Activated CD8-positive, alpha-beta T cell treated with anti-CD3 and anti-CD28 coated beads for 36 hours (primary cell): ENCODE measurements around the gene PFN3. TPM values are rescaled to one million over a fixed set of nuclear protein-coding genes. Genes with fewer than 3 reads are reported as not detected.

Experiments used
- ATAC-seq: fragments of 200-7000 bp; cut with Tn5 transposase; one replicate; pipeline ENCODE4 v1.10.0; 2021; ENCODE audit warnings: mild to moderate bottlenecking, moderate library complexity
- CTCF ChIA-PET: fragments of 350-600 bp; sonication (Branson Sonifier 250); formaldehyde crosslinking; loops from one replicate; lab custom pipeline; 2021; ENCODE audit warnings: antibody characterized with exemption; lab: Charles Lee
- POLR2A ChIA-PET: fragments of 350-600 bp; sonication (Branson Sonifier 250); formaldehyde crosslinking; loops from one replicate; lab custom pipeline; 2021; ENCODE audit warnings: antibody characterized with exemption; lab: Charles Lee
- DNase-seq: peaks from one replicate; pipeline ENCODE4 v3.0.0-alpha.2; 2020
- H3K27ac Mint-ChIP-seq: one replicate; pipeline ENCODE4 v1.8.0; 2021; ENCODE audit warnings: mild to moderate bottlenecking, mixed read lengths
- H3K27me3 Mint-ChIP-seq: one replicate; pipeline ENCODE4 v1.8.0; 2021; ENCODE audit warnings: mixed read lengths
- H3K36me3 Mint-ChIP-seq: one replicate; pipeline ENCODE4 v1.8.0; 2021; ENCODE audit warnings: low read depth, mixed read lengths
- H3K4me1 Mint-ChIP-seq: one replicate; pipeline ENCODE4 v1.8.0; 2021; ENCODE audit warnings: low read depth, mixed read lengths
- H3K4me3 Mint-ChIP-seq: one replicate; pipeline ENCODE4 v1.8.0; 2021; ENCODE audit warnings: mild to moderate bottlenecking, moderate library complexity, mixed read lengths
- H3K9me3 Mint-ChIP-seq: one replicate; pipeline ENCODE4 v1.8.0; 2021; ENCODE audit warnings: mixed read lengths
- intact Hi-C: fragments of 100-400 bp; cut with micrococcal nuclease; formaldehyde crosslinking; loops from one replicate; pipeline ENCODE4 v1.10.0; 2022
- total RNA-seq, 2 experiments: library from RNA; stranded (reverse); gene quantifications; one replicate each; pipeline ENCODE4 v1.2.3, GENCODE V29; 2021
- TF ChIP-seq, protein P1 (sequence below): fragments of 200-600 bp; IDR thresholded peaks from one replicate; pipeline ENCODE4 v1.8.0; 2022; ENCODE audit warnings: antibody characterized with exemption, mild to moderate bottlenecking

The PFN3 gene
- total RNA-seq, 2 experiments from 2014 or later: not detected

DNA sequence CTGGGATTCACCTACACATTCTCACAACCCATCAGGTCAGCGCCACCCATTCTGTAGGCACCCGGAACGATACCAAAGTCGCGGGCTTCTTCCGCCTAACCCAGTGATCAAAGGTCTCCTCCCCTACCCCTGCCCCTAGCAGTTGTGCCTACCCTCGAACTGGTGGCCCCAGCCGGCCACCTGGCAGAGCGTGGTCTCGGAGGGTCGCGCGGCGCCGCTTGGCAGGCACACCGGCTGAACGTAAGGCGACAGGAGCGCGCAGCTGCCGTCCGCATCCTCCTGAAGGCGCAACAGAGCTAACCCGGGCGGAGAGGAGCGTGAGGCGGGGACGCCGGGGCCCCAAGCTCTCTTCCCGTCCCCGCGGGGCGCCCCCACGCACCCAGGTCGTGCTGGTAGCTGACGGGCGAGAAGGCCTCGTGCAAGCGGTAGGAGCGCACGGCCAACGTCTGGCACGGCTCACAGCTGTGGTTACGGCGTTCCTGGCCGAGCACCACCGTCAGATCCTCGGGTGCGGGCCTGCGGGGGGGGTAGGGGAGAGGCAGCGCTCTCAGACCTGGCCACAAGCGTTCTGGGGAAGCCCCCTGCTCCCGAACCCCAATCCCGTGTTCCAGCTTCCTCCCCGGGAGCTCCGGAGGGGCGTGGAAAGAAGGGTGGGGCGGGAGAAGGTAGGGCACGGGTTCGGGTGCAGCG lies 2.8 kb upstream of the PFN3 start:
- no peaks in the 10 kb centered on the region for H3K9me3 Mint-ChIP-seq
- ATAC-seq: peak; percentile 35
- ChIA-PET CTCF (interaction anchor here (0.8 to 10.5 kb wide), 36 partner anchors 8 to 290 kb away, joined by 3 to 415 read pairs (median 10); partner anchors contain the start of genes DDX41, DOK3, GRK6 and LMAN2), POLR2A (interaction anchor here (1.0 to 7.4 kb wide), 12 partner anchors 13 to 69 kb away, joined by 3 to 140 read pairs (median 10); partner anchors contain the start of genes GRK6 and PRR7)
- peaks cover 23% of the 10 kb centered on the region for H3K27me3 Mint-ChIP-seq
- H3K4me3 Mint-ChIP-seq: peak overlapping the region; percentile 73
- peak; percentile 71 for DNase-seq
- H3K4me1 Mint-ChIP-seq: peaks cover 26% of the 10 kb centered on the region
- H3K36me3 Mint-ChIP-seq: no peaks in the 10 kb centered on the region
- TF ChIP-seq, protein P1, sequence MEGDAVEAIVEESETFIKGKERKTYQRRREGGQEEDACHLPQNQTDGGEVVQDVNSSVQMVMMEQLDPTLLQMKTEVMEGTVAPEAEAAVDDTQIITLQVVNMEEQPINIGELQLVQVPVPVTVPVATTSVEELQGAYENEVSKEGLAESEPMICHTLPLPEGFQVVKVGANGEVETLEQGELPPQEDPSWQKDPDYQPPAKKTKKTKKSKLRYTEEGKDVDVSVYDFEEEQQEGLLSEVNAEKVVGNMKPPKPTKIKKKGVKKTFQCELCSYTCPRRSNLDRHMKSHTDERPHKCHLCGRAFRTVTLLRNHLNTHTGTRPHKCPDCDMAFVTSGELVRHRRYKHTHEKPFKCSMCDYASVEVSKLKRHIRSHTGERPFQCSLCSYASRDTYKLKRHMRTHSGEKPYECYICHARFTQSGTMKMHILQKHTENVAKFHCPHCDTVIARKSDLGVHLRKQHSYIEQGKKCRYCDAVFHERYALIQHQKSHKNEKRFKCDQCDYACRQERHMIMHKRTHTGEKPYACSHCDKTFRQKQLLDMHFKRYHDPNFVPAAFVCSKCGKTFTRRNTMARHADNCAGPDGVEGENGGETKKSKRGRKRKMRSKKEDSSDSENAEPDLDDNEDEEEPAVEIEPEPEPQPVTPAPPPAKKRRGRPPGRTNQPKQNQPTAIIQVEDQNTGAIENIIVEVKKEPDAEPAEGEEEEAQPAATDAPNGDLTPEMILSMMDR: no peak
- intact Hi-C loops: loop anchor here (2.0 kb wide), 1 partner anchor 52 kb away; no protein-coding TSS in a partner anchor
- peak overlapping the region; percentile 60 for H3K27ac Mint-ChIP-seq

DNA sequence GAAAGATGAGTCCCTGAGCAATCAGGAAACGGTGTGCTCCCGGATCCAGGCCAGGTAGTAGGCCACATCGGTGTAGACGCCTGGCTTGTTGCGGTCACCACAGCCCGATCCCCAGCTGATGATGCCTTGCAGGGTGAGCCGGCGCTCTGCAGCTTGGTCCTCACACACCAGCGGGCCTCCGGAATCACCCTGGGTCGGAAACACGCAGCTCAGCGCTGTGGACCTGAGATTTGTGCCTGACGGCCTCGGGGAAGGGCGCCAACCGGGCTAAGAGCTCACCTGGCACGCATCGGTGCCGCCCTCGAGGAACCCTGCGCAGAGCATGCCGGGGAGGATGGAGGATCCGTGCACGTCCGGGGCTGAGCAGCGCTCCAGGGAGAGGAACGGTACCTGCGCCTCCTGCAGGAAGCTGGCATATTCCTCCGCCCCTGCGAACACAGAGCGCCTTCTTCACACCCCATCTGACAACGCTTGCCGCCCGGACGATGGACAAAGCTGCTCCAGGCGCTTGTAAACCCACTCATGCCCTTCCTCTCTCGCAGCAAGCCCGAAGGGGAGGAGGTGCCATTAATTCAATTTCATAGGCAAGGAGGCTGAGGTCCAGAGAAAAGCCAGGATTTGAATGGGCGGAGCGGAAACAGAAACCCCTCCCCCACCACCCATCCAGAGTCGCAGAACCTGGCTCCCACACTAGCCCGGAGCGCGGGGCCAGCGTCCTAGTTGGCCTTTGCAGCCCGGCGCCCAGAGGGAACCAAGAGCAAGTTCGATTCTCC lies 2.0 kb upstream of the PFN3 start:
- DNase-seq (peak; percentile 82), ATAC-seq (peak; percentile 52)
- H3K4me3 Mint-ChIP-seq: peak overlapping the region; percentile 73
- peaks cover 26% of the 10 kb centered on the region for H3K4me1 Mint-ChIP-seq
- H3K27ac Mint-ChIP-seq: no peak overlapping the region
- H3K36me3 Mint-ChIP-seq: no peaks in the 10 kb centered on the region
- TF ChIP-seq, protein P1: no peak
- intact Hi-C loops: loop anchor here (2.0 kb wide), 1 partner anchor 52 kb away; no protein-coding TSS in a partner anchor
- peaks cover 23% of the 10 kb centered on the region for H3K27me3 Mint-ChIP-seq
- POLR2A ChIA-PET: interaction anchor here (0.9 to 7.4 kb wide), 12 partner anchors 13 to 289 kb away, joined by 3 to 140 read pairs (median 8); partner anchors contain the start of genes GRK6 and PRR7
- H3K9me3 Mint-ChIP-seq: no peaks in the 10 kb centered on the region
- CTCF ChIA-PET: interaction anchor here (0.7 to 10.5 kb wide), 32 partner anchors 11 to 289 kb away, joined by 3 to 415 read pairs (median 12); partner anchors contain the start of genes GRK6, LMAN2, MXD3 and PDLIM7

DNA sequence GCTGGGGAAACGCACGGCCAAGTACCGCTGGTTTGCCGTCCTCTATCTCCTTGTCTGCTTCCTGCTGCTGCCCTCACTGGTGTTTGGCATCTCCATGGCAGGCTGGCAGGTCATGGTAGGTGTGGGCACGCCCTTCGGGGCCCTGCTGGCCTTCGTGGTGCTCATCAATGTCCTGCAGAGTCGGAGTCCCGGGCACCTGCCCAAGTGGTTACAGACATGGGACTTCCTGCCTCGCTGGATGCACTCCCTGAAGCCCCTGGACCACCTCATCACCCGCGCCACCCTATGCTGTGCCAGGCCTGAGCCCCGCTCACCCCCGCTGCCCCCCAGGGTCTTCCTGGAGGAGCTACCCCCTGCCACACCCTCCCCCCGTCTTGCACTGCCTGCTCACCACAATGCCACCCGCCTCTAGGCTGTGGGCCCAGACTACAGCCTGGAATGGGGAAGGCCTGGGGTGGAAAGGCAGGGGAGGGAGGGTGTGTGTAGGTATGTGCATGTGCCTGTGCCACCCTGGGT lies 2.5 kb downstream of the PFN3 start:
- Mint-ChIP-seq H3K36me3 (no peaks in the 10 kb centered on the region), H3K27me3 (peaks cover 18% of the 10 kb centered on the region), H3K27ac (no peak overlapping the region), H3K4me3 (no peak overlapping the region), H3K4me1 (peaks cover 11% of the 10 kb centered on the region), H3K9me3 (no peaks in the 10 kb centered on the region)
- DNase-seq (no peak), ATAC-seq (no peak)
- POLR2A ChIA-PET: interaction anchor here (1.2 kb wide), 1 partner anchor 50 kb away, joined by 5 read pairs; the partner anchor contains the start of gene PRR7
- TF ChIP-seq, protein P1: no peak
- intact Hi-C loops: loop anchor here (10.0 kb wide), 1 partner anchor 83 kb away; the partner anchor contains the start of gene MXD3
- CTCF ChIA-PET: interaction anchor here (1.3 kb wide), 1 partner anchor 28 kb away, joined by 4 read pairs; no protein-coding TSS in a partner anchor

GRCh38 chr5:177396807-177397206 lies 3.7 kb downstream of the PFN3 start:
- Mint-ChIP-seq H3K9me3 (no peaks in the 10 kb centered on the region), H3K27me3 (peaks cover 8% of the 10 kb centered on the region), H3K4me3 (no peak overlapping the region), H3K27ac (no peak overlapping the region), H3K4me1 (no peaks in the 10 kb centered on the region), H3K36me3 (no peaks in the 10 kb centered on the region)
- ATAC-seq (no peak), DNase-seq (no peak)
- POLR2A ChIA-PET: no interaction called here
- TF ChIP-seq, protein P1: no peak
- intact Hi-C loops: loop anchor here (10.0 kb wide), 1 partner anchor 82 kb away; the partner anchor contains the start of gene MXD3
- CTCF ChIA-PET: no interaction called here
